MM.1S (cell line): ENCODE results near the gene NCBP2L.

Experiments
- CTCF ChIP-seq: fragments of 300-600 bp; sonication (generic); IDR thresholded peaks from 2 replicates; pipeline ENCODE4 v1.5.1; 2016; ENCODE audit warnings: antibody characterized with exemption, low read length, mixed read lengths
- EZH2 ChIP-seq: fragments of 300-600 bp; sonication (generic); optimal IDR thresholded peaks from 2 replicates; pipeline ENCODE3; 2017; ENCODE audit warnings: low read depth, mild to moderate bottlenecking, antibody characterized with exemption, low read length, mixed read lengths
- EZH2phosphoT487 ChIP-seq: fragments of 300-600 bp; sonication (generic); IDR thresholded peaks from 2 replicates; pipeline ENCODE4 v1.6.1; 2018; ENCODE audit warnings: antibody characterized with exemption, low read length

GRCh38 chrX:107826238-107827029 is 48.9 kb downstream of the NCBP2L start:
- no peak for TF ChIP-seq EZH2phosphoT487
- TF ChIP-seq CTCF, result no peak
- no peak for TF ChIP-seq EZH2
